GM18502 (cell line): Measurements from ENCODE around the gene SLC48A1.

Experiments used
- ATAC-seq: cut with Tn5 transposase; IDR thresholded peaks from one replicate; pipeline ENCODE4 v1.9.1; 2021; ENCODE audit warnings: mild to moderate bottlenecking; ENCODE audit not compliant: unreplicated experiment, poor library complexity

The SLC48A1 gene

GRCh38 chr12:47755655-47756562, 17.1 kb upstream of the SLC48A1 start:
- peak; percentile 76 for ATAC-seq

GRCh38 chr12:47757364-47757839, 15.6 kb upstream of the SLC48A1 start:
- no peak for ATAC-seq

GRCh38 chr12:47757840-47758583, 15.0 kb upstream of the SLC48A1 start:
- ATAC-seq = no peak

- no peak for ATAC-seq
Measured at GRCh38 chr12:47758584-47758833, 14.5 kb upstream of the SLC48A1 start.

- ATAC-seq = peak; percentile 63
Measured at GRCh38 chr12:47758834-47759690, 14.0 kb upstream of the SLC48A1 start, which contains the start of gene RAPGEF3. TSS of gene RAPGEF3 (minus strand) at chr12:47758880. CDS start at chr12:47758556, 324 bp downstream.

- no peak for ATAC-seq
Measured at GRCh38 chr12:47762850-47763465, 10.1 kb upstream of the SLC48A1 start.

GRCh38 chr12:47763481-47764346, 9.3 kb upstream of the SLC48A1 start:
- no peak for ATAC-seq

GRCh38 chr12:47766502-47767215, 6.4 kb upstream of the SLC48A1 start:
- ATAC-seq = no peak

- no peak for ATAC-seq
Measured at GRCh38 chr12:47767216-47767724, 5.8 kb upstream of the SLC48A1 start.

- no peak for ATAC-seq
Measured at GRCh38 chr12:47768323-47768811, 4.7 kb upstream of the SLC48A1 start.

GRCh38 chr12:47769234-47770085, 3.6 kb upstream of the SLC48A1 start:
- ATAC-seq = no peak

GRCh38 chr12:47770086-47770726, 2.8 kb upstream of the SLC48A1 start:
- ATAC-seq = no peak

GRCh38 chr12:47771304-47771703, 1.7 kb upstream of the SLC48A1 start:
- no peak for ATAC-seq

GRCh38 chr12:47772094-47772660, 861 bp upstream of the SLC48A1 start:
- ATAC-seq = no peak

GRCh38 chr12:47772738-47773061, 338 bp upstream of the SLC48A1 start:
- no peak for ATAC-seq

- no peak for ATAC-seq
Measured at GRCh38 chr12:47773858-47774580, 981 bp downstream of the SLC48A1 start.
